Spleen (tissue), 7 donors: ENCODE results near the gene ATP4B.

Source experiments
- POLR2AphosphoS5 ChIP-seq, 3 donors: sonication (generic); formaldehyde crosslinking; IDR thresholded peaks; one replicate each; pipeline ENCODE4 v1.5.1; 2017; ENCODE audit warnings: antibody characterized with exemption in 3 of 3
- TF ChIP-seq, protein P1 (sequence below), 11 experiments: fragments of 200-600 bp in 7 of 11; fragments of 450-650 bp in 4 of 11; sonication (generic) in 4 of 11; IDR thresholded peaks in 8 of 11; conservative IDR thresholded peaks in 3 of 11; 1 replicate in 7 of 11; 2 replicates in 4 of 11; pipeline versions ENCODE4 v1.4.0 to v1.8.0; 2016 to 2021; ENCODE audit warnings: antibody characterized with exemption in 11 of 11, inconsistent platforms in 4 of 11, mild to moderate bottlenecking in 1 of 11
- donor health status: DM: no; HTN: no; CAD: no; lungs with moderate emphysema.
- donor health status: DM: no; HTN: no; CAD: no.
- donor health status: DM: no; HTN: no; CAD: no.

DNA sequence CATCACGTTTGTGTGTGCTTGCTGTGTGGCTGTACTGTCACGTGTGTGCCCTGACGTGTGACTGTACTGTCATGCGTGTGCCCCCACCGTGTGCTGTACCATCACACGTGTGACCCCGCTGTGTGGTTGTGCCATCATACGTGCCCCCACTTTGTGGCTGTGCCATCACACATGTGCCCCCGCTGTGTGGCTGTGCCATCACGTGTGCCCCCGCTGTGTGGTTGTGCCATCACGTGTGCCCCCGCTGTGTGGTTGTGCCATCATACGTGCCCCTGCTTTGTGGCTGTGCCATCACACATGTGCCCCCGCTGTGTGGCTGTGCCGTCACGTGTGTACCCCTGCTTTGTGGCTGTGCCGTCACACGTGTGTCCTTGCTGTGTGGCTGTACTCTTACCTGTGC, 47.7 kb downstream of the ATP4B start:
- TF ChIP-seq, protein P1, sequence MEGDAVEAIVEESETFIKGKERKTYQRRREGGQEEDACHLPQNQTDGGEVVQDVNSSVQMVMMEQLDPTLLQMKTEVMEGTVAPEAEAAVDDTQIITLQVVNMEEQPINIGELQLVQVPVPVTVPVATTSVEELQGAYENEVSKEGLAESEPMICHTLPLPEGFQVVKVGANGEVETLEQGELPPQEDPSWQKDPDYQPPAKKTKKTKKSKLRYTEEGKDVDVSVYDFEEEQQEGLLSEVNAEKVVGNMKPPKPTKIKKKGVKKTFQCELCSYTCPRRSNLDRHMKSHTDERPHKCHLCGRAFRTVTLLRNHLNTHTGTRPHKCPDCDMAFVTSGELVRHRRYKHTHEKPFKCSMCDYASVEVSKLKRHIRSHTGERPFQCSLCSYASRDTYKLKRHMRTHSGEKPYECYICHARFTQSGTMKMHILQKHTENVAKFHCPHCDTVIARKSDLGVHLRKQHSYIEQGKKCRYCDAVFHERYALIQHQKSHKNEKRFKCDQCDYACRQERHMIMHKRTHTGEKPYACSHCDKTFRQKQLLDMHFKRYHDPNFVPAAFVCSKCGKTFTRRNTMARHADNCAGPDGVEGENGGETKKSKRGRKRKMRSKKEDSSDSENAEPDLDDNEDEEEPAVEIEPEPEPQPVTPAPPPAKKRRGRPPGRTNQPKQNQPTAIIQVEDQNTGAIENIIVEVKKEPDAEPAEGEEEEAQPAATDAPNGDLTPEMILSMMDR (IDR thresholded peaks at IDR 0.05 in 8 of 11, conservative IDR thresholded peaks at IDR 0.05 in 3 of 11): no peak
- TF ChIP-seq POLR2AphosphoS5 (IDR thresholded peaks at IDR 0.05): no peak
